Right lobe of liver (tissue), 6 donors: ENCODE results near the gene GSDMA. TPM values are rescaled to one million over a fixed set of nuclear protein-coding genes. Genes with fewer than 3 reads are reported as not detected.

ENCODE experiments used
- ATAC-seq, 4 donors: fragments of 200-7000 bp; cut with Tn5 transposase; one replicate each; pipeline ENCODE4 v1.9.1; 2020; ENCODE audit warnings: mild to moderate bottlenecking in 4 of 4, moderate library complexity in 4 of 4
- DNase-seq, 3 donors: peaks; one replicate each; pipeline ENCODE4 v3.0.0-alpha.2; 2020
- H3K27ac ChIP-seq, 3 donors: fragments of 200-600 bp; one replicate each; pipeline ENCODE4 v1.8.0; 2022
- H3K27me3 ChIP-seq, 2 donors: fragments of 200-600 bp; one replicate each; pipeline ENCODE4 v1.8.0; 2022
- H3K36me3 ChIP-seq, 4 donors: fragments of 200-600 bp; sonication (generic) in 1 of 4; one replicate each; pipeline versions ENCODE4 v1.5.1 to v1.8.0; 2017 to 2022; ENCODE audit warnings: control low read depth in 1 of 4
- H3K4me1 ChIP-seq, 4 donors: fragments of 200-600 bp; sonication (generic) in 1 of 4; one replicate each; pipeline versions ENCODE4 v1.5.1 to v1.8.0; 2017 to 2022; ENCODE audit warnings: control low read depth in 1 of 4
- H3K4me3 ChIP-seq, 3 donors: fragments of 200-600 bp; one replicate each; pipeline ENCODE4 v1.8.0; 2022
- H3K9me3 ChIP-seq, 4 donors: fragments of 200-600 bp; sonication (generic) in 1 of 4; one replicate each; pipeline versions ENCODE4 v1.5.1 to v1.8.0; 2017 to 2022; ENCODE audit warnings: control low read depth in 1 of 4
- POLR2A ChIP-seq: fragments of 450-650 bp; IDR thresholded peaks from one replicate; pipeline ENCODE4 v1.6.1; 2017; ENCODE audit warnings: antibody characterized with exemption, mild to moderate bottlenecking
- WGBS: methylation state at CpG from one replicate; pipeline ENCODE4 v1.1.6; 2018; ENCODE audit warnings: low coverage, low lambda C conversion rate; ENCODE audit not compliant: insufficient coverage; ENCODE audit errors: missing lambda C conversion rate; 5-methylcytosine and 5-hydroxymethylcytosine counted together
- intact Hi-C, 2 donors: fragments of 100-400 bp; cut with DNase I; formaldehyde crosslinking; loops; one replicate each; pipeline versions ENCODE4 v1.11.2 to v1.14.1; 2022
- total RNA-seq, 6 experiments: library from RNA; depleted of rRNA in 2 of 6; stranded (reverse); fragments of >200 nt in 2 of 6; fragmentation: NEBNext Ultra II Directional in 3 of 6; extraction: Animal tissue kit (Norgen Biotek cat#: 25700) in 3 of 6; gene quantifications; one replicate each; pipeline versions ENCODE4 v1.1.0 to v1.2.4, GENCODE V29; 2016 to 2023
- TF ChIP-seq, protein P1 (sequence below), 4 donors: fragments of 200-600 bp in 3 of 4; fragments of 450-650 bp in 1 of 4; IDR thresholded peaks; one replicate each; pipeline versions ENCODE4 v1.5.1 to v1.8.0; 2016 to 2022; ENCODE audit warnings: antibody characterized with exemption in 4 of 4, mild to moderate bottlenecking in 2 of 4
- donor health status: DM: no; HTN: yes; CAD: no.
- donor health status: DM: no; HTN: no; CAD: no.
- donor health status: DM: no; HTN: no; CAD: no.
- donor health status: DM: no; HTN: yes; CAD: no.
- donor health status: DM: no; HTN: yes; CAD: no.

GSDMA gene
- total RNA-seq, 6 experiments from 2014 or later: 0.42 to 0.99 TPM; not detected in 4

DNA sequence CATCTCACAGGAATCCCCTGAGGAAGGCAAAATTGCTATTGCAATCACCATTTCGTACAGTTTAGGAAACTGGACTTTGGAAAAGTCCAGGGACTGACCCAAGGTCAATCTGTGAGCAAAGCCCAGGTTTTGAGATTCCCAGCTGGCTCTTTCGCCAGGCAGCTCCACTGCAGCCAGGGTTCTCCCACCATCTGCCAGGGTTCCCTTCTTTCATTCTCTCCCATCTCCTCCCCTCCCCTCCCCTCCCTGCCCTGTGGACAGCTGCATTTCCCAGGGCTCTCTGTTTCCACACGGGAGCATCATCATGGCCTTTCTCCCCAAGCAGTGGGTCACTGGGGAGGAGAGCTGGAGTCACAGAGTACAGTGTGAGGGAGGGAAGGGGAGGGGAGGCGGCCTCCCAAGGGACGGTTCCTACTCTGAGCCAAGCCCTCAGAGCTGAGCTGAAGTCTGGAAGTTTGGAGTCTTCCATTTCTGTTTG is 11.9 kb upstream of the GSDMA start:
- Histone ChIP-seq H3K4me3 (no peak overlapping the region), H3K27me3 (no peaks in the 10 kb centered on the region), H3K36me3 (no peaks in the 10 kb centered on the region), H3K27ac (no peak overlapping the region), H3K9me3 (no peaks in the 10 kb centered on the region), H3K4me1 (peaks cover 0 to 20% (median 5%) of the 10 kb centered on the region in 4 donors)
- WGBS: 16% methylated on average over 4 of the region's 5 CpGs
- DNase-seq (peak in 2 of 3 donors; percentile 65 to 69), ATAC-seq (peak in 3 of 4 donors; percentile 3 to 15 (median 4))
- no peak for TF ChIP-seq POLR2A
- TF ChIP-seq, protein P1, sequence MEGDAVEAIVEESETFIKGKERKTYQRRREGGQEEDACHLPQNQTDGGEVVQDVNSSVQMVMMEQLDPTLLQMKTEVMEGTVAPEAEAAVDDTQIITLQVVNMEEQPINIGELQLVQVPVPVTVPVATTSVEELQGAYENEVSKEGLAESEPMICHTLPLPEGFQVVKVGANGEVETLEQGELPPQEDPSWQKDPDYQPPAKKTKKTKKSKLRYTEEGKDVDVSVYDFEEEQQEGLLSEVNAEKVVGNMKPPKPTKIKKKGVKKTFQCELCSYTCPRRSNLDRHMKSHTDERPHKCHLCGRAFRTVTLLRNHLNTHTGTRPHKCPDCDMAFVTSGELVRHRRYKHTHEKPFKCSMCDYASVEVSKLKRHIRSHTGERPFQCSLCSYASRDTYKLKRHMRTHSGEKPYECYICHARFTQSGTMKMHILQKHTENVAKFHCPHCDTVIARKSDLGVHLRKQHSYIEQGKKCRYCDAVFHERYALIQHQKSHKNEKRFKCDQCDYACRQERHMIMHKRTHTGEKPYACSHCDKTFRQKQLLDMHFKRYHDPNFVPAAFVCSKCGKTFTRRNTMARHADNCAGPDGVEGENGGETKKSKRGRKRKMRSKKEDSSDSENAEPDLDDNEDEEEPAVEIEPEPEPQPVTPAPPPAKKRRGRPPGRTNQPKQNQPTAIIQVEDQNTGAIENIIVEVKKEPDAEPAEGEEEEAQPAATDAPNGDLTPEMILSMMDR (IDR thresholded peaks at IDR 0.05): no peak
- intact Hi-C loops: no loop called here

DNA sequence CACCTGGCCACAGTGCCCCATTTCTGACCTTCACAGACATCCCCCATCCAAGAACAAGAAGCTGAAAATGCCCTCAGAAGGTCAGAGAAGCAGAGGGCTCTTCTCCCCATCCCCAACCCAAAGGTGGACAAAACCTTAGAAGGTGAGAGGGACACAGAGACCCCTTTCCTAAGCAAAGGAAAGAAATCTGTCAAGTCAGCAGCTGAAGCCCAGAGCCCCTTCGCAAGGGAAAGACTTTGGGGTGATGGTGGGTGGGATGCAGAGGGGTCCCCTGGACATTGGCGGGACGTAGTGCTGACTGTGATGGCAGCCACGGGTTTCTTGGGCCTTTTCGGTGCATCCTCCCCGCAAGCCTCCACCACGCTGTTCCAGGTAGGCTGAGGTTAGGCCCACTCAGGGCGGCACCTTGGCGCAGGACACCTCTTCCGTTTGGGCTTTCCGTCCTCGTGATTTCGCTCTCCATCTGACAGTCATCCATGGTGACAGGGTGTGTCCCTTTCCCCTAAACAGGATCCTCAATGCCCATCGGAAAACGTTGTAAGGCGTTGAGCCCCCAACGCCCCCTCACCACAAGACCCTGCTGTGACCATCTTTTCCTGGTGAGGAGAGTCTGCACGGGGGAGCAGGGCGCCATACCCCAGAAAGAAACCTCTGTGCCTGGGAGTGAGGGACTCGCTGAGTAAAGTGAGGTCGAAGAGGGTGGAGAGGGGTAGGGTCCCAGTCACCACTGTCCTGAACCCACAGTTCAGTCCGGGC is 10.7 kb upstream of the GSDMA start:
- ATAC-seq (no peak), DNase-seq (peak in 1 of 3 donors; percentile 64)
- Histone ChIP-seq H3K36me3 (no peaks in the 10 kb centered on the region), H3K4me3 (peak overlapping the region; percentile 21 to 41 (median 30)), H3K9me3 (no peaks in the 10 kb centered on the region), H3K4me1 (peaks cover 0 to 20% (median 5%) of the 10 kb centered on the region in 4 donors), H3K27ac (no peak overlapping the region), H3K27me3 (no peaks in the 10 kb centered on the region)
- intact Hi-C loops: no loop called here
- TF ChIP-seq, protein P1 (IDR thresholded peaks at IDR 0.05): no peak
- TF ChIP-seq POLR2A: no peak
- WGBS: 30% methylated on average over 9 of the region's 22 CpGs

DNA sequence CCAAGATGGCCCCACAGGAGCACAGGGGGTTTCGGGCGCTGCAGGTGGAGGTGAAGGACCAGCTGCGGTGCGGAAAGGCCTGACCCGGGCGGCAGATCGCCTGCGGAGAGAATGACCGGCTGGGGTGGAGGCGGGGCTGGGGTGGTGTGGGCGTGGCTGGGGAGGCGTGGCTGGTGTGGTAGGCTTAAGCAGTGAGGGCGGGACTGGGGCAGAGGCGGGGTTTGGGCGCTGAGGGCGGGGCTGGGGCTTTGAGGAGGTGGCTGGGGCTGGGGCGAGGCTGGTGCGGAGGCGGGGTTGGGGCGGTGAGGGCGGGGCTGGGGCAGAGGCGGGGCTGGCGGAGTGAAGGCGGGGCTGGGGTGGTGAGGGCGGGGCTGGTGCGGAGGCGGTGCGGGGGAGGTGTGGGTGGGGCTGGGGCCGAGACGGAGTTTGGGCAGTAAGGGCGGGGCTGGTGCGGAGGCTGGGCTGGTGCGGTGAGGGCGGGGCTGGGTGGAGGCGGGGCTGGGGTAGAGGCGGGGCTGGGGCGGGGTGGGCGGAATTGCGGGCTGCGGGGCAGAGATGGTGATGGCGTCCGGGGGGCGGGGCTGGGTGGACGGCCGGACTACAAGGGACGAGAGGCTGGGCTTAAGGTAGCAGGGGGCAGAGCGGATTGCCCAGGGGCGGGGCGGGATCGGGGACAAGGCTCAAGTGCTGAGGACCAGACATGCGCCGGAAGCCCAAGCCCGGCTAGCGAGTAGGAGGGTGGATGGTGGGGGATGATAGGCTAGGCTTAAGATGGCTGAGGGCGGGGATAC is 9.9 kb upstream of the GSDMA start:
- ATAC-seq: peak; percentile 87 to 94 (median 90)
- H3K4me3 ChIP-seq: peak overlapping the region; percentile 29 to 41 (median 31)
- WGBS: under 1% methylated on average over 43 of the region's 55 CpGs
- no peaks in the 10 kb centered on the region for H3K9me3 ChIP-seq
- TF ChIP-seq, protein P1 (IDR thresholded peaks at IDR 0.05): no peak
- TF ChIP-seq POLR2A: peak; percentile 55
- peak; percentile 100 for DNase-seq
- no peaks in the 10 kb centered on the region for H3K36me3 ChIP-seq
- H3K27me3 ChIP-seq: no peaks in the 10 kb centered on the region
- peaks cover 0 to 20% (median 5%) of the 10 kb centered on the region in 4 donors for H3K4me1 ChIP-seq
- intact Hi-C loops: no loop called here
- no peak overlapping the region for H3K27ac ChIP-seq

DNA sequence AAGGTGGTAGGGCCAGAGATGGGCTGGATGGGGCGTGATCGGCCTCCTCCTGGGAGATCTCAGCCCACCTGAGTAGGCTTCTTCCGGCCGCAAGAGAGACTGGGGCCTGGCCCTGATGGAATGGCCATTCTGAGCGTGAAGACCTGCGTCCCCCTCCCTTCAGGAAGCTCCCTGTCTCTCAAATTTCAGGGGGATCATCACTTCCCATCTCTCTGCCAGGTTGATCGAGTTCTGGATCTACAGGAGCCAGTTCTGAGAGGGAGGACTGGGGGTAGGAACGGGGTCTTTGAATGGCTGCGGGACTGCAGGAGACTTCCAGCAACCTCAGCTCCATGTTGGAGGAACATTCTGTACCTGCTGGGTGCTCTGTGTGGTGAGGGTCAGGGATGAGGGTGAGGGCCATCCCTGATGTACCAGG is 9.3 kb upstream of the GSDMA start:
- no peaks in the 10 kb centered on the region for H3K9me3 ChIP-seq
- no peak for DNase-seq
- H3K36me3 ChIP-seq: no peaks in the 10 kb centered on the region
- H3K4me1 ChIP-seq: peaks cover 0 to 20% (median 5%) of the 10 kb centered on the region in 4 donors
- TF ChIP-seq POLR2A: no peak
- TF ChIP-seq, protein P1 (IDR thresholded peaks at IDR 0.05): no peak
- no peak for ATAC-seq
- peak overlapping the region; percentile 29 to 39 (median 31) for H3K4me3 ChIP-seq
- H3K27me3 ChIP-seq: no peaks in the 10 kb centered on the region
- intact Hi-C loops: no loop called here
- no CpG with 5 or more reads among the region's 9 CpGs for WGBS
- H3K27ac ChIP-seq: no peak overlapping the region
